Effector memory CD4-positive, alpha-beta T cell (primary cell): ENCODE results near the gene MCFD2.

Experiments
- DNase-seq, 3 donors: peaks; one replicate each; pipeline ENCODE4 v3.0.0-alpha.2; 2020
- H3K27ac ChIP-seq: 2 replicates; pipeline ENCODE4 v1.7.0; 2013; ENCODE audit warnings: mild to moderate bottlenecking, low read length, moderate library complexity; ENCODE audit not compliant: insufficient read depth, poor library complexity, severe bottlenecking
- H3K27me3 ChIP-seq: replicated peaks from 2 replicates; pipeline ENCODE4 v1.7.0; 2013; ENCODE audit warnings: mild to moderate bottlenecking, low read length; ENCODE audit not compliant: insufficient read depth, control insufficient read depth, poor library complexity, severe bottlenecking
- H3K36me3 ChIP-seq: 2 replicates; pipeline ENCODE4 v1.7.0; 2013; ENCODE audit warnings: mild to moderate bottlenecking, low read length, moderate library complexity; ENCODE audit not compliant: control insufficient read depth, insufficient read depth
- H3K4me1 ChIP-seq: 2 replicates; pipeline ENCODE4 v1.7.0; 2013; ENCODE audit warnings: low read length, mild to moderate bottlenecking; ENCODE audit not compliant: control insufficient read depth, insufficient read depth, poor library complexity, severe bottlenecking
- H3K4me3 ChIP-seq: 2 replicates; pipeline ENCODE4 v1.7.0; 2013; ENCODE audit warnings: low read length, low read depth, mild to moderate bottlenecking; ENCODE audit not compliant: insufficient read depth, poor library complexity, severe bottlenecking
- H3K9me3 ChIP-seq: 2 replicates; pipeline ENCODE4 v1.7.0; 2013; ENCODE audit warnings: mild to moderate bottlenecking, low read length, moderate library complexity; ENCODE audit not compliant: control insufficient read depth

MCFD2 gene

GRCh38 chr2:46852124-46852523 lies 63.5 kb downstream of the MCFD2 start:
- Histone ChIP-seq H3K4me1 (no peaks in the 10 kb centered on the region), H3K9me3 (no peaks in the 10 kb centered on the region)

More at GRCh38 chr2:46852124-46852523, 63.5 kb downstream of the MCFD2 start:
- Histone ChIP-seq H3K27me3 (no peaks in the 10 kb centered on the region), H3K27ac (no peak overlapping the region), H3K4me3 (no peak overlapping the region), H3K36me3 (no peaks in the 10 kb centered on the region)
- no peak for DNase-seq
